ENCODE data around the gene ARID5A.

The ARID5A gene

GRCh38 chr2:96584017-96584416 lies 47.5 kb downstream of the ARID5A start:
- TF ChIP-seq, protein P1, sequence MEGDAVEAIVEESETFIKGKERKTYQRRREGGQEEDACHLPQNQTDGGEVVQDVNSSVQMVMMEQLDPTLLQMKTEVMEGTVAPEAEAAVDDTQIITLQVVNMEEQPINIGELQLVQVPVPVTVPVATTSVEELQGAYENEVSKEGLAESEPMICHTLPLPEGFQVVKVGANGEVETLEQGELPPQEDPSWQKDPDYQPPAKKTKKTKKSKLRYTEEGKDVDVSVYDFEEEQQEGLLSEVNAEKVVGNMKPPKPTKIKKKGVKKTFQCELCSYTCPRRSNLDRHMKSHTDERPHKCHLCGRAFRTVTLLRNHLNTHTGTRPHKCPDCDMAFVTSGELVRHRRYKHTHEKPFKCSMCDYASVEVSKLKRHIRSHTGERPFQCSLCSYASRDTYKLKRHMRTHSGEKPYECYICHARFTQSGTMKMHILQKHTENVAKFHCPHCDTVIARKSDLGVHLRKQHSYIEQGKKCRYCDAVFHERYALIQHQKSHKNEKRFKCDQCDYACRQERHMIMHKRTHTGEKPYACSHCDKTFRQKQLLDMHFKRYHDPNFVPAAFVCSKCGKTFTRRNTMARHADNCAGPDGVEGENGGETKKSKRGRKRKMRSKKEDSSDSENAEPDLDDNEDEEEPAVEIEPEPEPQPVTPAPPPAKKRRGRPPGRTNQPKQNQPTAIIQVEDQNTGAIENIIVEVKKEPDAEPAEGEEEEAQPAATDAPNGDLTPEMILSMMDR (IDR thresholded peaks at IDR 0.05): no peak

- TF ChIP-seq, protein P1 (IDR thresholded peaks at IDR 0.05): no peak
These were observed 51.3 kb downstream of the ARID5A start for GRCh38 chr2:96587843-96588242.

- TF ChIP-seq, protein P1 (IDR thresholded peaks at IDR 0.05): no peak
These were observed 54.5 kb downstream of the ARID5A start for GRCh38 chr2:96591054-96591453.

- TF ChIP-seq, protein P1 (IDR thresholded peaks at IDR 0.05): no peak
These were observed 54.9 kb downstream of the ARID5A start for GRCh38 chr2:96591494-96591893.

GRCh38 chr2:96594282-96594681 lies 57.7 kb downstream of the ARID5A start:
- TF ChIP-seq, protein P1 (IDR thresholded peaks at IDR 0.05): no peak

GRCh38 chr2:96594691-96595152 lies 58.2 kb downstream of the ARID5A start:
- TF ChIP-seq, protein P1 (IDR thresholded peaks at IDR 0.05): no peak

DNA sequence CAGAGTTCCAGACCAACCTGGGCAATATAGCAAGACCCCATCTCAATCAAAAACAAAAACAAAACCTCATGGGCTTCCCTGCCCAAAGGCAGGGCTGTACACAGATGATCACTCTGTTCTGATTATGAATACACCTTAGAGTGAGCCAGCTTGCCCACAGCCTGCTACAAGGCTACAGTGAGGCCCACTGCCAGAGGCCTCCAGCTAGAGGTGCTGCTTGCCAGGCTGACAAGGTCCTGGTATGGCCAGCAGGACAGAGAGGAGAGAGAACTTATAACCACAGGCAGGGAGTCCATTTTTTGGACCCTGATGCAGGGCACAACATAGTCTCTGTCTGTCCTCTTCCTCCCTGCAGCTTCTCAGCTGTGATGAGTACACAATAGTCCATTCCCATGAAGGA lies 60.0 kb downstream of the ARID5A start:
- TF ChIP-seq, protein P1 (IDR thresholded peaks at IDR 0.05): no peak

- TF ChIP-seq, protein P1 (IDR thresholded peaks at IDR 0.05): no peak
These were observed 63.4 kb downstream of the ARID5A start for GRCh38 chr2:96599941-96600340.
